HepG2 (cell line): ENCODE data around the gene KIF1C. TPM values are rescaled to one million over a fixed set of nuclear protein-coding genes. Genes with fewer than 3 reads are reported as not detected.

Experiments
- ATRX ChIP-seq: sonication (generic); formaldehyde crosslinking; IDR thresholded peaks from 2 replicates; pipeline ENCODE4 v1.4.0; 2020; ENCODE audit warnings: missing genetic modification reagents, borderline replicate concordance
- BCL6 ChIP-seq: IDR thresholded peaks from 2 replicates; pipeline ENCODE4 v1.6.1; 2016; ENCODE audit warnings: missing genetic modification reagents, missing compliant biosample characterization
- HNRNPLL ChIP-seq: fragments of 200-400 bp; formaldehyde crosslinking; IDR thresholded peaks from 2 replicates; pipeline ENCODE4 v1.6.1; 2017; ENCODE audit warnings: mild to moderate bottlenecking, low read depth, low read length; ENCODE audit not compliant: poor library complexity, severe bottlenecking
- MED1 ChIP-seq: sonication (generic); formaldehyde crosslinking; IDR thresholded peaks from 2 replicates; pipeline ENCODE4 v1.4.0; 2020; ENCODE audit warnings: missing genetic modification reagents
- NFKB2 ChIP-seq: sonication (generic); formaldehyde crosslinking; IDR thresholded peaks from 2 replicates; pipeline ENCODE4 v1.4.0; 2020; ENCODE audit warnings: missing genetic modification reagents, borderline replicate concordance
- PRPF4 ChIP-seq: fragments of 200-400 bp; formaldehyde crosslinking; IDR thresholded peaks from 2 replicates; pipeline ENCODE4 v1.6.1; 2016; ENCODE audit warnings: low read length, low read depth; ENCODE audit not compliant: poor library complexity, severe bottlenecking
- SP4 ChIP-seq: sonication (generic); formaldehyde crosslinking; IDR thresholded peaks from 2 replicates; pipeline ENCODE4 v1.8.1; 2023; ENCODE audit warnings: mild to moderate bottlenecking, missing genetic modification reagents
- SUZ12 ChIP-seq: fragments of 150-350 bp; IDR thresholded peaks from 2 replicates; pipeline ENCODE4 v1.6.1; 2014; ENCODE audit warnings: low read depth, low read length
- TIGD3 ChIP-seq: sonication (generic); formaldehyde crosslinking; IDR thresholded peaks from 2 replicates; pipeline ENCODE4 v1.5.1; 2020; ENCODE audit warnings: mild to moderate bottlenecking, missing genetic modification reagents, borderline replicate concordance
- ZBTB49 ChIP-seq: sonication (generic); formaldehyde crosslinking; IDR thresholded peaks from 2 replicates; pipeline ENCODE4 v1.4.0; 2020; ENCODE audit warnings: missing genetic modification reagents, borderline replicate concordance
- ZNF574 ChIP-seq: sonication (generic); formaldehyde crosslinking; IDR thresholded peaks from 2 replicates; pipeline ENCODE4 v1.4.0; 2020; ENCODE audit warnings: missing genetic modification reagents
- ZNF879 ChIP-seq: sonication (generic); formaldehyde crosslinking; IDR thresholded peaks from 2 replicates; pipeline ENCODE4 v1.8.1; 2023; ENCODE audit warnings: missing genetic modification reagents
- polyA plus RNA-seq, 8 experiments: library from polyadenylated mRNA; depleted of rRNA in 3 of 8; stranded (reverse) in 7 of 8; unstranded in 1 of 8; fragments of >200 nt; fragmentation: Illumina TruSeq in 4 of 8; extraction: Trizol in 4 of 8; gene quantifications; 2 replicates each; pipeline versions ENCODE4 v1.2.1 to v1.2.3, GENCODE V29; 2011 to 2016; ENCODE audit warnings: low read depth in 4 of 8, missing spikeins in 1 of 8, mixed read lengths in 1 of 8; ENCODE audit not compliant: insufficient read depth in 1 of 8
- total RNA-seq, 5 experiments: library from RNA; depleted of rRNA; stranded (reverse); fragments of >200 nt; fragmentation: Illumina TruSeq; extraction: Trizol; gene quantifications; 2 replicates each; pipeline ENCODE4 v1.2.3, GENCODE V29; 2016; ENCODE audit warnings: low read depth in 1 of 5
- TF ChIP-seq, protein P1 (sequence below), 2 experiments: sonication (generic) in 1 of 2; formaldehyde crosslinking in 1 of 2; IDR thresholded peaks; 2 replicates each; pipeline versions ENCODE4 v1.4.0 to v1.6.1; 2016 to 2020; ENCODE audit warnings: borderline replicate concordance in 1 of 2, low read depth in 1 of 2, mild to moderate bottlenecking in 1 of 2, missing genetic modification reagents in 1 of 2
- TF ChIP-seq, protein P2 (sequence below): sonication (generic); formaldehyde crosslinking; IDR thresholded peaks from 2 replicates; pipeline ENCODE4 v1.9.0; 2021; ENCODE audit warnings: missing genetic modification reagents, mild to moderate bottlenecking, borderline replicate concordance

Gene KIF1C
- total and polyA plus RNA-seq, 2 of the 13 experiments (the other 11 are each of a cell fraction or from before 2014, with no cell fraction given), result 70.0 to 104 TPM

DNA sequence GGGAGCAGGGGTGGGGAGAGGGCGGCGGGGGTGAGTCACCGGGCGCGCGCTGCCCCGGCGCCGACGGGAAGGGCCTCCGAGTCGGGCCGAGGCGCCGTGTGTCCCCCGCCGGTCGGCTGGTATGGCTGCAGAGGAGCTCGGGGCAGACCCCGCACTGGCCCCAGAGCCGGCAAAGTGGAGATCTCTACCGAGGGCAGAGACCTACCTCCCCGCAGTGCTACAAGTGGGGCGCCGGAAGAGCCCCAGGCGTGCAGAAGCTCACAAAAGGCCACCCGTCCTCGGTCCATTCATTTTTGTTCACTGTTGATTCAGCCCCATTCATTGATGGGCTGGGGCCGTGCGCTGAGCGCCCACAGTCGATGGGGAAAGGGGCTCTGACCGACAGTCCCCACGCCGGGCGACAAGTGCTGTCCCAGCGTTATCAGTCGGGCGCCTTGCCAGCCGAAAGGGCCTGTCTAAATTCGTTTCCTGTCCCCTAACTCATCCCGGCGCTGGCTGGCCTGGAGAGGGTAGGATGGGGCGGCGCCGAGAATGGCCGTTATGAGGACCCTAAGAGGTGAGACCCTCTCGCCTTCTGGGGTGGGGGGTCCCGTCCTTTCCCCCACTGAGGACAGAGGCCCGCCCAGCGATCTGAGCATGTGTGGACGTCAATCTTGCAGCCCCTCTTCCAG, 47.5 kb upstream of the KIF1C start (continued):
- TF ChIP-seq ZNF574 (CRISPR knock-in tag) (peak; percentile 2; the same call in 1 of the 2 replicates), ATRX (CRISPR knock-in tag) (no peak), NFKB2 (no peak), MED1 (CRISPR knock-in tag) (0 out of 2 replicates have a peak, but pooled peaks have one; percentile 2), HNRNPLL (no peak), BCL6 (CRISPR knock-in tag) (no peak), SP4 (CRISPR knock-in tag) (no peak), ZNF879 (CRISPR knock-in tag) (no peak), SUZ12 (no peak), TIGD3 (CRISPR knock-in tag) (no peak), PRPF4 (no peak), ZBTB49 (CRISPR knock-in tag) (no peak)
- TF ChIP-seq, protein P1, sequence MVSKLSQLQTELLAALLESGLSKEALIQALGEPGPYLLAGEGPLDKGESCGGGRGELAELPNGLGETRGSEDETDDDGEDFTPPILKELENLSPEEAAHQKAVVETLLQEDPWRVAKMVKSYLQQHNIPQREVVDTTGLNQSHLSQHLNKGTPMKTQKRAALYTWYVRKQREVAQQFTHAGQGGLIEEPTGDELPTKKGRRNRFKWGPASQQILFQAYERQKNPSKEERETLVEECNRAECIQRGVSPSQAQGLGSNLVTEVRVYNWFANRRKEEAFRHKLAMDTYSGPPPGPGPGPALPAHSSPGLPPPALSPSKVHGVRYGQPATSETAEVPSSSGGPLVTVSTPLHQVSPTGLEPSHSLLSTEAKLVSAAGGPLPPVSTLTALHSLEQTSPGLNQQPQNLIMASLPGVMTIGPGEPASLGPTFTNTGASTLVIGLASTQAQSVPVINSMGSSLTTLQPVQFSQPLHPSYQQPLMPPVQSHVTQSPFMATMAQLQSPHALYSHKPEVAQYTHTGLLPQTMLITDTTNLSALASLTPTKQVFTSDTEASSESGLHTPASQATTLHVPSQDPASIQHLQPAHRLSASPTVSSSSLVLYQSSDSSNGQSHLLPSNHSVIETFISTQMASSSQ (IDR thresholded peaks at IDR 0.05; ENCODE audit: low read depth), result no peak
- TF ChIP-seq, protein P1 (CRISPR knock-in tag; IDR thresholded peaks at IDR 0.05; ENCODE audit: borderline replicate concordance), result no peak
- TF ChIP-seq, protein P2, sequence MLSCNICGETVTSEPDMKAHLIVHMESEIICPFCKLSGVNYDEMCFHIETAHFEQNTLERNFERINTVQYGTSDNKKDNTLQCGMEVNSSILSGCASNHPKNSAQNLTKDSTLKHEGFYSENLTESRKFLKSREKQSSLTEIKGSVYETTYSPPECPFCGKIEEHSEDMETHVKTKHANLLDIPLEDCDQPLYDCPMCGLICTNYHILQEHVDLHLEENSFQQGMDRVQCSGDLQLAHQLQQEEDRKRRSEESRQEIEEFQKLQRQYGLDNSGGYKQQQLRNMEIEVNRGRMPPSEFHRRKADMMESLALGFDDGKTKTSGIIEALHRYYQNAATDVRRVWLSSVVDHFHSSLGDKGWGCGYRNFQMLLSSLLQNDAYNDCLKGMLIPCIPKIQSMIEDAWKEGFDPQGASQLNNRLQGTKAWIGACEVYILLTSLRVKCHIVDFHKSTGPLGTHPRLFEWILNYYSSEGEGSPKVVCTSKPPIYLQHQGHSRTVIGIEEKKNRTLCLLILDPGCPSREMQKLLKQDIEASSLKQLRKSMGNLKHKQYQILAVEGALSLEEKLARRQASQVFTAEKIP, result no peak
